IMR-90 (cell line): ENCODE data around the gene FAM3D.

ENCODE experiments used
- CEBPB ChIP-seq: IDR thresholded peaks from 2 replicates; pipeline ENCODE4 v1.6.1; 2012; ENCODE audit warnings: low read depth, low read length, improper control_type of control experiment
- CHD1 ChIP-seq: IDR thresholded peaks from 2 replicates; pipeline ENCODE4 v1.6.1; 2012; ENCODE audit warnings: low read depth, low read length, improper control_type of control experiment
- MAFK ChIP-seq: IDR thresholded peaks from 2 replicates; pipeline ENCODE4 v1.6.1; 2012; ENCODE audit warnings: low read depth, low read length, improper control_type of control experiment
- MAZ ChIP-seq: IDR thresholded peaks from 2 replicates; pipeline ENCODE4 v1.6.1; 2012; ENCODE audit warnings: low read depth, mild to moderate bottlenecking, low read length, improper control_type of control experiment, moderate library complexity, borderline replicate concordance
- NFE2L2 ChIP-seq: fragments of 150-350 bp; IDR thresholded peaks from 2 replicates; pipeline ENCODE4 v1.6.1; 2016; ENCODE audit warnings: low read depth, mild to moderate bottlenecking, low read length
- POLR2A ChIP-seq: IDR thresholded peaks from 2 replicates; pipeline ENCODE4 v1.6.1; 2012; ENCODE audit warnings: mild to moderate bottlenecking, low read depth, low read length
- RAD21 ChIP-seq: IDR thresholded peaks from 2 replicates; pipeline ENCODE4 v1.6.1; 2012; ENCODE audit warnings: low read length, improper control_type of control experiment
- RCOR1 ChIP-seq: IDR thresholded peaks from 2 replicates; pipeline ENCODE4 v1.6.1; 2012; ENCODE audit warnings: mild to moderate bottlenecking, low read length, improper control_type of control experiment; ENCODE audit not compliant: insufficient replicate concordance
- RFX5 ChIP-seq: IDR thresholded peaks from 2 replicates; pipeline ENCODE4 v1.8.0; 2012; ENCODE audit warnings: low read depth, mild to moderate bottlenecking, low read length, moderate library complexity
- SMC3 ChIP-seq: fragments of 150-350 bp; IDR thresholded peaks from 2 replicates; pipeline ENCODE4 v1.6.1; 2016; ENCODE audit warnings: low read depth, mild to moderate bottlenecking, antibody characterized with exemption, low read length, moderate library complexity
- TF ChIP-seq, protein P1 (sequence below): conservative IDR thresholded peaks from 2 replicates; pipeline ENCODE4 v1.5.1; 2012; ENCODE audit warnings: mild to moderate bottlenecking, low read depth, low read length, improper control_type of control experiment
- TF ChIP-seq, protein P2 (sequence below): fragments of 150-350 bp; IDR thresholded peaks from 2 replicates; pipeline ENCODE4 v1.6.1; 2017; ENCODE audit warnings: mild to moderate bottlenecking, antibody characterized with exemption, low read length, low read depth
- TF ChIP-seq, protein P3 (sequence below): fragments of 150-350 bp; IDR thresholded peaks from 2 replicates; pipeline ENCODE4 v1.6.1; 2016; ENCODE audit warnings: low read depth, mild to moderate bottlenecking, low read length, moderate library complexity, borderline replicate concordance

DNA sequence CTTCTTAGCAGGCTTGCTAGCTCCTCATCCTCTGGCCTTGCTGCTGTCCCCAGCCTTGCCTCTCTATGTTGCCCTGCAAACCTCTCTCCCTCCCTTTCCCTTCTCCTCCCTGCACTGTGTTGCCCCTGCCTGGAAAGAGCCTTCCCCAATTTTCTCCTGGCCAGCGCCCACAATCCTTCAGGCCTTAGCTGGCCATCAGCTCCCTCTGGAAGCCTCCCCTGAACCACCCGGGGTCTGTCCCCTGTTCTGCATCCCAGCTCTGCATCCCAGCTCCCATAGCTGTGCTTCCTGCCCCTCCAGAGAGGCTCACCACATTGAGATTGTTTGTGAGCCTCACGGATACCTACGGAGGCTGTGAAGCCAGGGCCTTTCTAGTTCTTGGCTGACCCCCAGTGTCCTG lies 23.7 kb downstream of the FAM3D start:
- TF ChIP-seq, protein P1, sequence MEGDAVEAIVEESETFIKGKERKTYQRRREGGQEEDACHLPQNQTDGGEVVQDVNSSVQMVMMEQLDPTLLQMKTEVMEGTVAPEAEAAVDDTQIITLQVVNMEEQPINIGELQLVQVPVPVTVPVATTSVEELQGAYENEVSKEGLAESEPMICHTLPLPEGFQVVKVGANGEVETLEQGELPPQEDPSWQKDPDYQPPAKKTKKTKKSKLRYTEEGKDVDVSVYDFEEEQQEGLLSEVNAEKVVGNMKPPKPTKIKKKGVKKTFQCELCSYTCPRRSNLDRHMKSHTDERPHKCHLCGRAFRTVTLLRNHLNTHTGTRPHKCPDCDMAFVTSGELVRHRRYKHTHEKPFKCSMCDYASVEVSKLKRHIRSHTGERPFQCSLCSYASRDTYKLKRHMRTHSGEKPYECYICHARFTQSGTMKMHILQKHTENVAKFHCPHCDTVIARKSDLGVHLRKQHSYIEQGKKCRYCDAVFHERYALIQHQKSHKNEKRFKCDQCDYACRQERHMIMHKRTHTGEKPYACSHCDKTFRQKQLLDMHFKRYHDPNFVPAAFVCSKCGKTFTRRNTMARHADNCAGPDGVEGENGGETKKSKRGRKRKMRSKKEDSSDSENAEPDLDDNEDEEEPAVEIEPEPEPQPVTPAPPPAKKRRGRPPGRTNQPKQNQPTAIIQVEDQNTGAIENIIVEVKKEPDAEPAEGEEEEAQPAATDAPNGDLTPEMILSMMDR, result no peak
- TF ChIP-seq POLR2A, result no peak
- no peak for TF ChIP-seq RAD21
- no peak for TF ChIP-seq CHD1
- no peak for TF ChIP-seq MAFK
- TF ChIP-seq, protein P2, sequence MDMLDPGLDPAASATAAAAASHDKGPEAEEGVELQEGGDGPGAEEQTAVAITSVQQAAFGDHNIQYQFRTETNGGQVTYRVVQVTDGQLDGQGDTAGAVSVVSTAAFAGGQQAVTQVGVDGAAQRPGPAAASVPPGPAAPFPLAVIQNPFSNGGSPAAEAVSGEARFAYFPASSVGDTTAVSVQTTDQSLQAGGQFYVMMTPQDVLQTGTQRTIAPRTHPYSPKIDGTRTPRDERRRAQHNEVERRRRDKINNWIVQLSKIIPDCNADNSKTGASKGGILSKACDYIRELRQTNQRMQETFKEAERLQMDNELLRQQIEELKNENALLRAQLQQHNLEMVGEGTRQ, result no peak
- TF ChIP-seq RFX5, result no peak
- no peak for TF ChIP-seq CEBPB
- no peak for TF ChIP-seq SMC3
- no peak for TF ChIP-seq RCOR1
- TF ChIP-seq MAZ, result no peak
- TF ChIP-seq NFE2L2, result no peak
- TF ChIP-seq, protein P3, sequence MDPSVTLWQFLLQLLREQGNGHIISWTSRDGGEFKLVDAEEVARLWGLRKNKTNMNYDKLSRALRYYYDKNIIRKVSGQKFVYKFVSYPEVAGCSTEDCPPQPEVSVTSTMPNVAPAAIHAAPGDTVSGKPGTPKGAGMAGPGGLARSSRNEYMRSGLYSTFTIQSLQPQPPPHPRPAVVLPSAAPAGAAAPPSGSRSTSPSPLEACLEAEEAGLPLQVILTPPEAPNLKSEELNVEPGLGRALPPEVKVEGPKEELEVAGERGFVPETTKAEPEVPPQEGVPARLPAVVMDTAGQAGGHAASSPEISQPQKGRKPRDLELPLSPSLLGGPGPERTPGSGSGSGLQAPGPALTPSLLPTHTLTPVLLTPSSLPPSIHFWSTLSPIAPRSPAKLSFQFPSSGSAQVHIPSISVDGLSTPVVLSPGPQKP, result no peak
